Pancreas (tissue), 10 donors: ENCODE data around the gene EIF3J. TPM values are rescaled to one million over a fixed set of nuclear protein-coding genes. Genes with fewer than 3 reads are reported as not detected.

ENCODE experiments used
- ATAC-seq, 4 donors: fragments of 200-7000 bp; cut with Tn5 transposase; one replicate each; pipeline versions ENCODE4 v1.8.0 to v1.9.1; 2020; ENCODE audit warnings: mild to moderate bottlenecking in 4 of 4, moderate library complexity in 4 of 4
- DNase-seq, 6 donors: peaks; one replicate each; pipeline ENCODE4 v3.0.0-alpha.2; 2020
- FAIRE-seq: peaks from 2 replicates; lab custom pipeline; 2012; peaks lifted over from hg19 to GRCh38; lab: Jason Lieb, UNC
- H3K27ac ChIP-seq, 4 donors: fragments of 200-600 bp; sonication (generic); 1 replicate in 3 of 4; 2 replicates in 1 of 4; pipeline versions ENCODE4 v1.5.0 to v1.8.0; 2020
- H3K27me3 ChIP-seq, 4 donors: fragments of 200-600 bp; one replicate each; pipeline ENCODE4 v1.8.0; 2021
- H3K36me3 ChIP-seq, 3 donors: fragments of 200-600 bp; sonication (generic) in 1 of 3; one replicate each; pipeline versions ENCODE4 v1.5.0 to v1.8.0; 2020 to 2021
- H3K4me1 ChIP-seq, 3 donors: fragments of 200-600 bp; one replicate each; pipeline ENCODE4 v1.8.0; 2021
- H3K4me3 ChIP-seq, 4 donors: fragments of 200-600 bp; sonication (generic) in 2 of 4; one replicate each; pipeline versions ENCODE4 v1.5.0 to v1.8.0; 2020 to 2021
- H3K9me3 ChIP-seq, 4 donors: fragments of 200-600 bp; one replicate each; pipeline ENCODE4 v1.8.0; 2021
- CTCF ChIP-seq, 4 donors: fragments of 200-600 bp; sonication (generic) in 3 of 4; IDR thresholded peaks; one replicate each; pipeline versions ENCODE4 v1.5.0 to v1.8.0; 2021; ENCODE audit warnings: antibody characterized with exemption in 4 of 4
- WGBS, 2 donors: extraction: QIAGEN DNeasy Blood & Tissue Kit; methylation state at CpG; one replicate each; pipeline ENCODE4 v1.1.7; 2013; 5-methylcytosine and 5-hydroxymethylcytosine counted together
- intact Hi-C, 3 donors: fragments of 100-400 bp; cut with DNase I; formaldehyde crosslinking; loops; one replicate each; pipeline versions ENCODE4 v1.11.1 to v1.14.2; 2022
- polyA plus RNA-seq, 2 donors: library from polyadenylated mRNA; stranded (reverse); fragments of 200-250 nt; gene quantifications; one replicate each; pipeline ENCODE4 v1.2.3, GENCODE V29; 2013
- total RNA-seq, 6 donors: library from RNA; stranded (reverse); fragmentation: NEBNext Ultra II Directional in 4 of 6; extraction: Animal tissue kit (Norgen Biotek cat#: 25700) in 4 of 6; gene quantifications; one replicate each; pipeline versions ENCODE4 v1.2.1 to v1.2.4, GENCODE V29; 2021 to 2023
- donor health status: healthy with polysubstance abuse.
- donor health status: DM: no; HTN: no; CAD: no; lungs with moderate emphysema.
- donor health status: DM: no; HTN: no; CAD: no.
- donor health status: control.
- donor health status: control.
- donor health status: Bipolar disorder and iron deficiency.
- donor health status: DM: yes; HTN: yes; CAD: no.
- donor health status: DM: no; HTN: no; CAD: no.
- donor health status: DM: no; HTN: no; CAD: no.
- donor health status: DM: yes; HTN: yes; CAD: no.

EIF3J gene
- total and polyA plus RNA-seq, 8 donors = 21.0 to 88.2 (median 51.3) TPM

DNA sequence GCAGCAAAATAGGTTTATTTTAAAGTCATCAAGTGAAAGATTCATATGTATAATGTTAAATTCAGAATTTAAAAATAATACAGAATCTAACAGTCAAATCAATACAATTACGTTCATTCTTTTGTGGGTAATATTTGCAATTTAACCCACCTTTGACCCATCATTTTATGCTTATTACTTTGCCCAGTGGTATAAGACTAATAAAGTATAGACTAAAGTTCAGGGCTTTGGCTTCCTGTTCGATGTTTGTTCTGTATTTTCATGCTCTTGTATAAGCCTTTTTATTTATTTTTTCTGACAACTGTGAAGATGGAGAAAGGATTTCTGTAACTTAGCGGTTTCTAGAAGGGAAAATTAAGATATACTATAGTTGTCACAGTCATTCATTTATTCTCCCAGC, 44.3 kb upstream of the EIF3J start:
- intact Hi-C loops = no loop called here
- H3K36me3 ChIP-seq = peaks cover 0 to 22% (median 0%) of the 10 kb centered on the region in 3 donors
- no peaks in the 10 kb centered on the region for H3K9me3 ChIP-seq
- no peaks in the 10 kb centered on the region for H3K4me1 ChIP-seq
- no peak for FAIRE-seq
- no peak overlapping the region for H3K27ac ChIP-seq
- 72 to 73% methylated on average over 3 of the region's 3 CpGs for WGBS, 2 donors
- ATAC-seq = no peak
- DNase-seq = no peak
- H3K27me3 ChIP-seq = no peaks in the 10 kb centered on the region
- TF ChIP-seq CTCF (IDR thresholded peaks at IDR 0.05) = no peak
- H3K4me3 ChIP-seq = no peak overlapping the region

- ATAC-seq = no peak
- 95 to 96% methylated on average over 8 of the region's 8 CpGs for WGBS, 2 donors
- FAIRE-seq = no peak
- Histone ChIP-seq H3K27ac (no peak overlapping the region), H3K4me1 (no peaks in the 10 kb centered on the region), H3K36me3 (peaks cover 0 to 18% (median 2%) of the 10 kb centered on the region in 3 donors), H3K9me3 (no peaks in the 10 kb centered on the region), H3K4me3 (no peak overlapping the region), H3K27me3 (no peaks in the 10 kb centered on the region)
- intact Hi-C loops = no loop called here
- no peak for TF ChIP-seq CTCF (IDR thresholded peaks at IDR 0.05)
- no peak for DNase-seq
Measured at GRCh38 chr15:44495562-44495961, 41.4 kb upstream of the EIF3J start.

- no peak for DNase-seq
- Histone ChIP-seq H3K4me1 (no peaks in the 10 kb centered on the region), H3K27me3 (no peaks in the 10 kb centered on the region), H3K36me3 (peaks cover 0 to 16% (median 7%) of the 10 kb centered on the region in 3 donors), H3K9me3 (no peaks in the 10 kb centered on the region), H3K4me3 (no peak overlapping the region), H3K27ac (no peak overlapping the region)
- ATAC-seq = no peak
- intact Hi-C loops = no loop called here
- 37 to 48% methylated on average over 3 of the region's 3 CpGs for WGBS, 2 donors
- FAIRE-seq = no peak
- TF ChIP-seq CTCF (IDR thresholded peaks at IDR 0.05) = no peak
Measured at GRCh38 chr15:44500555-44500954, 36.4 kb upstream of the EIF3J start.

GRCh38 chr15:44501768-44502366, 35.1 kb upstream of the EIF3J start:
- ATAC-seq = peak in 3 of 4 donors; percentile 69 to 80 (median 71)
- no peak for DNase-seq
- TF ChIP-seq CTCF (IDR thresholded peaks at IDR 0.05) = peak in 2 of 4 donors; percentile 29 to 33
- no peaks in the 10 kb centered on the region for H3K9me3 ChIP-seq
- no peak overlapping the region for H3K27ac ChIP-seq
- intact Hi-C loops = no loop called here
- H3K36me3 ChIP-seq = peaks cover 0 to 11% (median 7%) of the 10 kb centered on the region in 3 donors
- no peaks in the 10 kb centered on the region for H3K4me1 ChIP-seq
- FAIRE-seq = peak; percentile 82
- WGBS, 2 donors = 81 to 89% methylated on average over 3 of the region's 3 CpGs
- H3K4me3 ChIP-seq = no peak overlapping the region
- H3K27me3 ChIP-seq = no peaks in the 10 kb centered on the region

GRCh38 chr15:44516436-44516835, 20.5 kb upstream of the EIF3J start:
- no peak overlapping the region for H3K27ac ChIP-seq
- H3K9me3 ChIP-seq = peaks cover 0 to 2% (median 0%) of the 10 kb centered on the region in 4 donors
- ATAC-seq (no peak), FAIRE-seq (no peak), DNase-seq (no peak)
- H3K27me3 ChIP-seq = no peaks in the 10 kb centered on the region
- intact Hi-C loops = no loop called here
- H3K4me1 ChIP-seq = no peaks in the 10 kb centered on the region
- peaks cover 0 to 5% (median 4%) of the 10 kb centered on the region in 3 donors for H3K36me3 ChIP-seq
- no peak overlapping the region for H3K4me3 ChIP-seq
- TF ChIP-seq CTCF (IDR thresholded peaks at IDR 0.05) = no peak
